AG09319 (cell line): ENCODE results near the gene MYMK.

Experiments
- DNase-seq: peaks from one replicate; pipeline ENCODE4 v3.0.0-alpha.2; 2010; ENCODE audit warnings: low read depth; ENCODE audit errors: extremely low read depth
- TF ChIP-seq, protein P1 (sequence below): IDR thresholded peaks from 2 replicates; pipeline ENCODE4 v1.5.1; 2011; ENCODE audit warnings: low read depth, mild to moderate bottlenecking, inconsistent platforms, low read length, moderate library complexity

Gene MYMK

GRCh38 chr9:133539991-133540697 is 15.4 kb upstream of the MYMK start:
- TF ChIP-seq, protein P1, sequence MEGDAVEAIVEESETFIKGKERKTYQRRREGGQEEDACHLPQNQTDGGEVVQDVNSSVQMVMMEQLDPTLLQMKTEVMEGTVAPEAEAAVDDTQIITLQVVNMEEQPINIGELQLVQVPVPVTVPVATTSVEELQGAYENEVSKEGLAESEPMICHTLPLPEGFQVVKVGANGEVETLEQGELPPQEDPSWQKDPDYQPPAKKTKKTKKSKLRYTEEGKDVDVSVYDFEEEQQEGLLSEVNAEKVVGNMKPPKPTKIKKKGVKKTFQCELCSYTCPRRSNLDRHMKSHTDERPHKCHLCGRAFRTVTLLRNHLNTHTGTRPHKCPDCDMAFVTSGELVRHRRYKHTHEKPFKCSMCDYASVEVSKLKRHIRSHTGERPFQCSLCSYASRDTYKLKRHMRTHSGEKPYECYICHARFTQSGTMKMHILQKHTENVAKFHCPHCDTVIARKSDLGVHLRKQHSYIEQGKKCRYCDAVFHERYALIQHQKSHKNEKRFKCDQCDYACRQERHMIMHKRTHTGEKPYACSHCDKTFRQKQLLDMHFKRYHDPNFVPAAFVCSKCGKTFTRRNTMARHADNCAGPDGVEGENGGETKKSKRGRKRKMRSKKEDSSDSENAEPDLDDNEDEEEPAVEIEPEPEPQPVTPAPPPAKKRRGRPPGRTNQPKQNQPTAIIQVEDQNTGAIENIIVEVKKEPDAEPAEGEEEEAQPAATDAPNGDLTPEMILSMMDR: no peak
- no peak for DNase-seq

DNA sequence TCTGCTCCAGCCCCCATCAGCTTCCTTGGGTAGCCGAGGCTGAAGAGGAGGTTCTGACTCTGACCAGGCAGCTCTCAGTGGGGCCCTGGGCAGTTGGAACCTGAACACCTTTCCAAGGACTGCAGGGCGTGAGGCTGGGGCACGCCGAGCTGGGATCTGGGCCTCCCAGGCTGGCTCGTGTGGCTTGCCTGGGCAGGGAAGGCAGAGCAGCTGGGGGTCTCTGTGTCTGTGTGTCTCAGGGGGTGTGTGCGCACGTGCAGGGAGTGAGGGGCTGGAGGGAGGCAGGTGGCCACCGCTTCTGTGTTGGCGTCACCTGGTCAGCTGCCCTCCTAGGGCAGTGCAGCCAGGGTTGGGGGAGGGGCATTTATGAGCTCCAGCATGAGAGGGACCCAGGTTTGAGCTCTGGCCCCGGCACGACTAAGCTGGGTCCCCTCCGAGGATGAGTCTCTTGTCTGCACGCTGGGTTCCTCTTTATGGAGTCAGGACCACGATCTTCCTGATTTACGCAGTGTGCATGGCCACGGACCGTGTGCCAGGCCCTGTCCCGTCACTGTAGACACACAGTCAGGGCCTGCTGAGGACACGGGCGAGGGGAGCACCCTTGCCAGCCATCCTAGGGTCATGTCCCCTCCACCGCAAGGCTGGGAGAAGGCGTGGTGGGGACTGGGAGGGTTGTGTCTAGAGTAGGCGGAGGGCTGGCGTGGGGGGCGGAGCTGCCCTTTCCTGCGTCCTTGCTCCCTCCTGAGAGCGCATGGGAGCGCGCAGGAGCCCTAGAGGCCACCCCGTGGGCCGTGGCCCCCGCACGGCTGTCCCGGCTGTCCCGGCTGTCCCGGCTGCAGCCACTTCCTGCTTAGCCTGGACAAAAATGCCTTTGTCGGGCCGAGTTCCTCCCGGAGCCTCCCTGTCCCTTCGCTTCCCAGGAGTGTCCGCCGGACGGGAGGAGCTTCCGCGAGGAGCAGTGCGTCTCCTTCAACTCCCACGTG is 14.4 kb upstream of the MYMK start:
- DNase-seq: no peak
- TF ChIP-seq, protein P1: no peak

DNA sequence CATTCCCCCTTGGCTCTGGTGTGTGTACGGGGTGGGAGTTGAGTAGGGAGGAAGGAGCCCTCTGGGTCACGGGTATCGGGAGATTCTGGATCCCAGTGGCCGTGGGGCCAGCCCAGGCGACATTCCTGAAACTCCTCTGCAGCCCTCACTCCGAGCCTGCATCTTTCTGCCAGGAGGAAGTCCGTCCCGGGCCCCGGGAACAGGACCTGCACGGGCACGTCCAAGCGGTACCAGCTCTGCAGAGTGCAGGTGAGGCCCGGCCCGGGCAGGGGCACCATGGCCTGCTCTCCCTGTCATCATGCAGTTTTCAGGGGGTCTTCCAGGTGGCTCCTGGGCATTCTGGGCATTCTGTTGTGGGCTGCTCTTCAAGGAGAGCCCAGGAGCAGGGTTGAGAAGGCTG is 13.4 kb upstream of the MYMK start:
- TF ChIP-seq, protein P1: no peak
- DNase-seq: no peak

- TF ChIP-seq, protein P1: no peak
These were observed 12.5 kb upstream of the MYMK start for GRCh38 chr9:133537257-133537656.

GRCh38 chr9:133536536-133536935 is 11.8 kb upstream of the MYMK start:
- DNase-seq: no peak
- TF ChIP-seq, protein P1: no peak

More at GRCh38 chr9:133537257-133537656, 12.5 kb upstream of the MYMK start:
- no peak for DNase-seq

DNA sequence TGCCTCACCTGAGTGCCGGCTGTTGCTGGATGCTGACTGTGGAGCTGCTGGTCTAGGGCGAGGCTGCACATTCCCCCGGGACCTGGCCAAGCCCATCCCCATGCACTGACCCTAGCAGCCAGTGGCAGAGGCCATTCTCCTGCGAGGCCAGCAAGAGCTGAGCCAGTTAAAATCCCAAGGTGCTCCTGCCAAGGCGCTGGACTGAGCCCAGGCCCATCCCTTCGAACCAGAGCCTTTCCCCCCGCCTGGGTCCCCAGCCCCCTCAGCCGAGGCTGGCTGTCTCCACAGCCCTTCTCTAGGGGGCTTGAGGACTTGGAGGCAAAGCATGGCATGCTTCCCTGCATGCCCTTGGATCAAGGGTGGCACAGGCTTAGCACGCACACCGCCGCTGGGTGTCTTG is 11.3 kb upstream of the MYMK start:
- TF ChIP-seq, protein P1: no peak
- no peak for DNase-seq

GRCh38 chr9:133535306-133535877 is 10.6 kb upstream of the MYMK start:
- no peak for DNase-seq
- TF ChIP-seq, protein P1: no peak
